OCI-LY1 (cell line): Measurements from ENCODE around the gene TIAM1.

Source experiments
- CTCF ChIP-seq: fragments of 200-600 bp; sonication (generic), shearing (Covaris generic); IDR thresholded peaks from 2 replicates; pipeline ENCODE4 v1.5.1; 2017; ENCODE audit warnings: mild to moderate bottlenecking, antibody characterized with exemption, low read length, moderate library complexity, mixed read lengths
- EZH2 ChIP-seq: fragments of 200-600 bp; sonication (generic), shearing (Covaris generic); IDR thresholded peaks from 2 replicates; pipeline ENCODE4 v1.8.0; 2017; ENCODE audit warnings: borderline replicate concordance, mixed run types, mild to moderate bottlenecking, antibody characterized with exemption, low read length, moderate library complexity, mixed read lengths

- TF ChIP-seq CTCF (no peak), EZH2 (no peak)
Observed at GRCh38 chr21:31124010-31124409, 220.1 kb downstream of the TIAM1 start.
